HEK293T (cell line): ENCODE results near the gene PMVK.

ENCODE experiments used
- BHLHE40 ChIP-seq: fragments of 450-650 bp; IDR thresholded peaks from 2 replicates; pipeline ENCODE4 v1.6.1; 2016; ENCODE audit warnings: mild to moderate bottlenecking, moderate library complexity, borderline replicate concordance
- CTBP1 ChIP-seq: fragments of 450-650 bp; IDR thresholded peaks from 2 replicates; pipeline ENCODE4 v1.6.1; 2016; ENCODE audit warnings: borderline replicate concordance
- FOXM1 ChIP-seq: fragments of 450-650 bp; IDR thresholded peaks from 2 replicates; pipeline ENCODE4 v1.6.1; 2017; ENCODE audit warnings: mild to moderate bottlenecking, borderline replicate concordance
- LEF1 ChIP-seq: fragments of 450-650 bp; IDR thresholded peaks from 2 replicates; pipeline ENCODE4 v1.6.1; 2017; ENCODE audit warnings: mild to moderate bottlenecking, borderline replicate concordance
- NFRKB ChIP-seq: fragments of 450-650 bp; IDR thresholded peaks from 2 replicates; pipeline ENCODE4 v1.6.1; 2016; ENCODE audit warnings: mild to moderate bottlenecking, moderate library complexity
- SP1 ChIP-seq: fragments of 450-650 bp; IDR thresholded peaks from 2 replicates; pipeline ENCODE4 v1.6.1; 2017
- SUZ12 ChIP-seq: fragments of 450-650 bp; IDR thresholded peaks from 2 replicates; pipeline ENCODE4 v1.6.1; 2016; ENCODE audit warnings: mild to moderate bottlenecking
- ZNF384 ChIP-seq: fragments of 450-650 bp; IDR thresholded peaks from 2 replicates; pipeline ENCODE4 v1.6.1; 2016
- TF ChIP-seq, protein P1 (sequence below): fragments of 450-650 bp; IDR thresholded peaks from 2 replicates; pipeline ENCODE4 v1.6.1; 2016

- no peak for TF ChIP-seq BHLHE40
- no peak for TF ChIP-seq FOXM1
- no peak for TF ChIP-seq LEF1
- no peak for TF ChIP-seq SUZ12
- no peak for TF ChIP-seq ZNF384
- TF ChIP-seq SP1, result no peak
- TF ChIP-seq, protein P1, sequence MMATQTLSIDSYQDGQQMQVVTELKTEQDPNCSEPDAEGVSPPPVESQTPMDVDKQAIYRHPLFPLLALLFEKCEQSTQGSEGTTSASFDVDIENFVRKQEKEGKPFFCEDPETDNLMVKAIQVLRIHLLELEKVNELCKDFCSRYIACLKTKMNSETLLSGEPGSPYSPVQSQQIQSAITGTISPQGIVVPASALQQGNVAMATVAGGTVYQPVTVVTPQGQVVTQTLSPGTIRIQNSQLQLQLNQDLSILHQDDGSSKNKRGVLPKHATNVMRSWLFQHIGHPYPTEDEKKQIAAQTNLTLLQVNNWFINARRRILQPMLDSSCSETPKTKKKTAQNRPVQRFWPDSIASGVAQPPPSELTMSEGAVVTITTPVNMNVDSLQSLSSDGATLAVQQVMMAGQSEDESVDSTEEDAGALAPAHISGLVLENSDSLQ, result no peak
- no peak for TF ChIP-seq CTBP1
- TF ChIP-seq NFRKB, result no peak
Observed at GRCh38 chr1:154971341-154971998, 35.0 kb upstream of the PMVK start.
